Measurements from ENCODE around the gene GLRX.

The GLRX gene

GRCh38 chr5:95845391-95845790 lies 22.9 kb upstream of the GLRX start:
- Histone ChIP-seq H3F3A (ENCODE audit: insufficient read depth) (no peaks in the 10 kb centered on the region), H3K79me2 (ENCODE audit: insufficient read depth, low read length) (no peaks in the 10 kb centered on the region), H3K9me3 (ENCODE audit: insufficient read depth, low read length) (no peaks in the 10 kb centered on the region), H3K9me2 (replicated peaks; ENCODE audit: insufficient read depth, low read length) (no peaks in the 10 kb centered on the region), H3K4me3 (ENCODE audit: insufficient read depth, low read length, poor library complexity, severe bottlenecking) (no peak overlapping the region), H3K4me2 (ENCODE audit: low read depth, low read length, poor library complexity, severe bottlenecking) (no peak overlapping the region), H3K36me3 (ENCODE audit: low read length) (no peaks in the 10 kb centered on the region), H3K27ac (ENCODE audit: low read depth, low read length) (no peak overlapping the region), H3K27me3 (ENCODE audit: low read length) (no peaks in the 10 kb centered on the region), H4K20me1 (ENCODE audit: low read depth, low read length) (no peaks in the 10 kb centered on the region), H3K9ac (ENCODE audit: low read length) (no peak overlapping the region), H2AFZ (ENCODE audit: low read depth, low read length, severe bottlenecking) (no peak overlapping the region)
- TF ChIP-seq CTCF (IDR thresholded peaks at IDR 0.05; ENCODE audit: insufficient read depth, low read length, poor library complexity, severe bottlenecking) (no peak), EZH2phosphoT487 (conservative IDR thresholded peaks at IDR 0.05; ENCODE audit: low read length) (no peak)

GRCh38 chr5:95843733-95844223 lies 21.3 kb upstream of the GLRX start:
- Histone ChIP-seq H3K36me3 (ENCODE audit: low read length) (no peaks in the 10 kb centered on the region), H3K9ac (ENCODE audit: low read length) (no peak overlapping the region), H3K27me3 (ENCODE audit: low read length) (no peaks in the 10 kb centered on the region), H3K4me3 (ENCODE audit: insufficient read depth, low read length, poor library complexity, severe bottlenecking) (no peak overlapping the region), H3K79me2 (ENCODE audit: insufficient read depth, low read length) (no peaks in the 10 kb centered on the region), H3K9me2 (replicated peaks; ENCODE audit: insufficient read depth, low read length) (no peaks in the 10 kb centered on the region), H3F3A (ENCODE audit: insufficient read depth) (no peaks in the 10 kb centered on the region), H3K9me3 (ENCODE audit: insufficient read depth, low read length) (no peaks in the 10 kb centered on the region), H2AFZ (ENCODE audit: low read depth, low read length, severe bottlenecking) (no peak overlapping the region), H3K27ac (ENCODE audit: low read depth, low read length) (no peak overlapping the region), H3K4me2 (ENCODE audit: low read depth, low read length, poor library complexity, severe bottlenecking) (no peak overlapping the region), H4K20me1 (ENCODE audit: low read depth, low read length) (no peaks in the 10 kb centered on the region)
- TF ChIP-seq CTCF (IDR thresholded peaks at IDR 0.05; ENCODE audit: insufficient read depth, low read length, poor library complexity, severe bottlenecking) (no peak), EZH2phosphoT487 (conservative IDR thresholded peaks at IDR 0.05; ENCODE audit: low read length) (no peak)

- Histone ChIP-seq H3K27me3 (ENCODE audit: low read length) (no peaks in the 10 kb centered on the region), H3K9me3 (ENCODE audit: insufficient read depth, low read length) (no peaks in the 10 kb centered on the region), H3K4me3 (ENCODE audit: insufficient read depth, low read length, poor library complexity, severe bottlenecking) (no peak overlapping the region), H3K36me3 (ENCODE audit: low read length) (no peaks in the 10 kb centered on the region), H3K79me2 (ENCODE audit: insufficient read depth, low read length) (no peaks in the 10 kb centered on the region), H3K9ac (ENCODE audit: low read length) (no peak overlapping the region), H3K4me2 (ENCODE audit: low read depth, low read length, poor library complexity, severe bottlenecking) (no peak overlapping the region), H3K9me2 (replicated peaks; ENCODE audit: insufficient read depth, low read length) (no peaks in the 10 kb centered on the region), H2AFZ (ENCODE audit: low read depth, low read length, severe bottlenecking) (no peak overlapping the region), H4K20me1 (ENCODE audit: low read depth, low read length) (no peaks in the 10 kb centered on the region), H3F3A (ENCODE audit: insufficient read depth) (no peaks in the 10 kb centered on the region), H3K27ac (ENCODE audit: low read depth, low read length) (no peak overlapping the region)
- TF ChIP-seq EZH2phosphoT487 (conservative IDR thresholded peaks at IDR 0.05; ENCODE audit: low read length): no peak
- no peak for TF ChIP-seq CTCF (IDR thresholded peaks at IDR 0.05; ENCODE audit: insufficient read depth, low read length, poor library complexity, severe bottlenecking)
Observed at GRCh38 chr5:95842854-95843544, 20.5 kb upstream of the GLRX start.
